Ectodermal cell (in vitro differentiated cells): ENCODE results near the gene RASSF1. TPM values are rescaled to one million over a fixed set of nuclear protein-coding genes. Genes with fewer than 3 reads are reported as not detected.
A peak's percentile ranks its signal among the peaks of the same experiment; 100 is the strongest.

ENCODE experiments used
- H3K27ac ChIP-seq: 2 replicates; pipeline ENCODE4 v1.7.0; 2013; ENCODE audit warnings: mild to moderate bottlenecking, low read depth, low read length; ENCODE audit not compliant: insufficient read depth, poor library complexity, severe bottlenecking
- H3K27me3 ChIP-seq: 2 replicates; pipeline ENCODE4 v1.7.0; 2013; ENCODE audit warnings: mild to moderate bottlenecking, low read length; ENCODE audit not compliant: insufficient read depth, control insufficient read depth, poor library complexity, severe bottlenecking
- H3K36me3 ChIP-seq: one replicate; pipeline ENCODE4 v1.7.0; 2013; ENCODE audit warnings: low read length; ENCODE audit not compliant: control insufficient read depth, insufficient read depth
- H3K4me1 ChIP-seq: one replicate; pipeline ENCODE4 v1.7.0; 2013; ENCODE audit warnings: low read length; ENCODE audit not compliant: control insufficient read depth, insufficient read depth
- H3K4me3 ChIP-seq: 2 replicates; pipeline ENCODE4 v1.7.0; 2013; ENCODE audit warnings: low read depth, low read length, control low read depth; ENCODE audit not compliant: insufficient read depth
- H3K9me3 ChIP-seq: 2 replicates; pipeline ENCODE4 v1.7.0; 2013; ENCODE audit warnings: mild to moderate bottlenecking, low read length, moderate library complexity; ENCODE audit not compliant: control insufficient read depth
- WGBS, 2 experiments: methylation state at CpG; one replicate each; pipeline ENCODE4 v1.1.7; 2013; ENCODE audit warnings: missing lambda C conversion rate in 2 of 2; 5-methylcytosine and 5-hydroxymethylcytosine counted together
- polyA plus RNA-seq, 4 experiments: library from polyadenylated mRNA; stranded (reverse); fragments of 50-300 nt; gene quantifications; one replicate each; pipeline ENCODE4 v1.2.3, GENCODE V29; 2013

The RASSF1 gene
- polyA plus RNA-seq (2013, experiment 1 of 4), result 15.4 TPM
- polyA plus RNA-seq (2013, experiment 2 of 4), result 12.1 TPM
- polyA plus RNA-seq (2013, experiment 3 of 4), result 12.7 TPM
- polyA plus RNA-seq (2013, experiment 4 of 4), result 12.2 TPM

- 15% methylated on average over 85 of the region's 85 CpGs for WGBS, 2 experiments
- H3K27me3 ChIP-seq, result peaks cover 80% of the 10 kb centered on the region
- H3K4me3 ChIP-seq, result peak within 1 kb of the TSS; percentile 13
- H3K36me3 ChIP-seq, result no peaks in the 10 kb centered on the region
- no peak within 1 kb of the TSS for H3K27ac ChIP-seq
- peaks cover 13% of the 10 kb centered on the region for H3K4me1 ChIP-seq
- H3K9me3 ChIP-seq, result no peaks in the 10 kb centered on the region
Measured at GRCh38 chr3:50340448-50341329, at the start of gene RASSF1. TSS of gene RASSF1 (minus strand) at chr3:50340836. CDS start at chr3:50340805, 31 bp downstream.

GRCh38 chr3:50389414-50389767 lies 48.8 kb upstream of the RASSF1 start:
- Histone ChIP-seq H3K4me3 (no peak overlapping the region), H3K4me1 (no peaks in the 10 kb centered on the region), H3K27ac (no peak overlapping the region), H3K9me3 (no peaks in the 10 kb centered on the region), H3K36me3 (no peaks in the 10 kb centered on the region), H3K27me3 (no peaks in the 10 kb centered on the region)
- 92 to 94% methylated on average over 6 of the region's 6 CpGs for WGBS, 2 experiments

GRCh38 chr3:50388720-50389413 lies 48.2 kb upstream of the RASSF1 start:
- Histone ChIP-seq H3K9me3 (no peaks in the 10 kb centered on the region), H3K27me3 (no peaks in the 10 kb centered on the region), H3K4me3 (no peak overlapping the region), H3K4me1 (no peaks in the 10 kb centered on the region), H3K36me3 (no peaks in the 10 kb centered on the region), H3K27ac (no peak overlapping the region)
- WGBS, 2 experiments, result 83 to 86% methylated on average over 21 to 22 of the region's 22 CpGs

- H3K9me3 ChIP-seq, result no peaks in the 10 kb centered on the region
- H3K27ac ChIP-seq, result no peak overlapping the region
- H3K36me3 ChIP-seq, result no peaks in the 10 kb centered on the region
- H3K4me1 ChIP-seq, result no peaks in the 10 kb centered on the region
- no peaks in the 10 kb centered on the region for H3K27me3 ChIP-seq
- WGBS, 2 experiments, result 80 to 81% methylated on average over 25 of the region's 25 CpGs
- H3K4me3 ChIP-seq, result no peak overlapping the region
Measured at GRCh38 chr3:50388016-50388719, 47.5 kb upstream of the RASSF1 start.

GRCh38 chr3:50385754-50386153 lies 45.1 kb upstream of the RASSF1 start:
- no peaks in the 10 kb centered on the region for H3K4me1 ChIP-seq
- H3K4me3 ChIP-seq, result no peak overlapping the region
- no peaks in the 10 kb centered on the region for H3K36me3 ChIP-seq
- no peaks in the 10 kb centered on the region for H3K27me3 ChIP-seq
- WGBS, 2 experiments, result 92% methylated on average over 12 to 13 of the region's 13 CpGs
- H3K27ac ChIP-seq, result no peak overlapping the region
- H3K9me3 ChIP-seq, result no peaks in the 10 kb centered on the region

GRCh38 chr3:50383750-50384149 lies 43.1 kb upstream of the RASSF1 start:
- Histone ChIP-seq H3K9me3 (no peaks in the 10 kb centered on the region), H3K27ac (no peak overlapping the region), H3K27me3 (no peaks in the 10 kb centered on the region), H3K4me1 (no peaks in the 10 kb centered on the region), H3K4me3 (no peak overlapping the region), H3K36me3 (no peaks in the 10 kb centered on the region)
- WGBS, 2 experiments, result 90 to 94% methylated on average over 6 of the region's 6 CpGs

- no peaks in the 10 kb centered on the region for H3K27me3 ChIP-seq
- 90 to 91% methylated on average over 12 of the region's 12 CpGs for WGBS, 2 experiments
- H3K4me1 ChIP-seq, result no peaks in the 10 kb centered on the region
- H3K27ac ChIP-seq, result no peak overlapping the region
- no peaks in the 10 kb centered on the region for H3K9me3 ChIP-seq
- H3K36me3 ChIP-seq, result no peaks in the 10 kb centered on the region
- no peak overlapping the region for H3K4me3 ChIP-seq
Measured at GRCh38 chr3:50382722-50383121, 42.1 kb upstream of the RASSF1 start.

- Histone ChIP-seq H3K9me3 (no peaks in the 10 kb centered on the region), H3K4me1 (no peaks in the 10 kb centered on the region), H3K36me3 (no peaks in the 10 kb centered on the region), H3K27ac (no peak overlapping the region), H3K27me3 (no peaks in the 10 kb centered on the region), H3K4me3 (no peak overlapping the region)
- 92 to 95% methylated on average over 4 of the region's 4 CpGs for WGBS, 2 experiments
Measured at GRCh38 chr3:50381383-50381782, 40.7 kb upstream of the RASSF1 start.

- Histone ChIP-seq H3K27ac (no peak overlapping the region), H3K9me3 (no peaks in the 10 kb centered on the region), H3K27me3 (no peaks in the 10 kb centered on the region), H3K36me3 (no peaks in the 10 kb centered on the region), H3K4me1 (no peaks in the 10 kb centered on the region), H3K4me3 (no peak overlapping the region)
- 91 to 92% methylated on average over 17 of the region's 17 CpGs for WGBS, 2 experiments
Measured at GRCh38 chr3:50380405-50381085, 39.9 kb upstream of the RASSF1 start.
